ENCODE measurements around the gene TMEM250.
"Not testable (repeated sequence)": the region's sequence is repeated elsewhere in the genome, so short reads cannot be mapped to it uniquely, and the experiment has no call there.

The TMEM250 gene

DNA sequence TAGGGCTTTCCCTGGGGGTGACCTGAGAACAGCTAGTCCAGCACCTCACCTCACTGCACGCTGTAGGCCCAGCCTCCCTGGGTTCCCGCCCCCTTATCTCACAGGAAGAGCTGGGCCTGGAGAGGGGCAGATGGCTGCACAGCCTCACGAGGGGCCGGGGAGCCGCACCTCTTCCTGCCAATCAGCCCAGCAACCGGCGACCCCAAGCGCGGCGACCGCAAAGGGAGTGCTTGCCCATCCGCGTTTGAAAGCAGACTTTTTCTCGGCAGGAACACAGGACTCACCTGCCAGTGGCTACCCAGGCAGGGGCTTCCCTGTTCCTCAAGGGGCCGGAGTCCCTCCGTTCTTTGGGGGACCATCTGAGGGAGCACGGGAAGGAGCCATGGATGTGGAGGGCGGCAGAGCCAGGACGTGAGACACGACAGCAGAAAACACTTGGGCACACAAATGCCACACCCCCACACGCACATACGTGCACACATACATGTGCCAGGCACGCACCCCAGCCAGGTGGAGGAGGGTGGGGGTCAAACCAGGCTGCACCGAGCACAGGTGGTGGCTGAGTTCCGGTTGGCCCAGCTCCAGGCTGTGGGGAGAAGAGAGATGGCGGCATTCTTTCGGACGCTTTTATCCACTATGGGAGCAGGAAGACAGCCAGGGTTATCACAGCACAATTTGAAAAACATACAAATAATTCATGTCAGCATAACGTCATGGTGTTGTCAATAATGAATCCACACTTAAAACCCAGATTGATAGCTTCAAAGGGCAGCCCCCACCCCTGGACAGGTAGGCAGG lies 11.3 kb downstream of the TMEM250 start:
- H3K27ac ChIP-seq = no peak overlapping the region
- TF ChIP-seq ZFX (IDR thresholded peaks at IDR 0.05) = no peak
- TF ChIP-seq, protein P1, sequence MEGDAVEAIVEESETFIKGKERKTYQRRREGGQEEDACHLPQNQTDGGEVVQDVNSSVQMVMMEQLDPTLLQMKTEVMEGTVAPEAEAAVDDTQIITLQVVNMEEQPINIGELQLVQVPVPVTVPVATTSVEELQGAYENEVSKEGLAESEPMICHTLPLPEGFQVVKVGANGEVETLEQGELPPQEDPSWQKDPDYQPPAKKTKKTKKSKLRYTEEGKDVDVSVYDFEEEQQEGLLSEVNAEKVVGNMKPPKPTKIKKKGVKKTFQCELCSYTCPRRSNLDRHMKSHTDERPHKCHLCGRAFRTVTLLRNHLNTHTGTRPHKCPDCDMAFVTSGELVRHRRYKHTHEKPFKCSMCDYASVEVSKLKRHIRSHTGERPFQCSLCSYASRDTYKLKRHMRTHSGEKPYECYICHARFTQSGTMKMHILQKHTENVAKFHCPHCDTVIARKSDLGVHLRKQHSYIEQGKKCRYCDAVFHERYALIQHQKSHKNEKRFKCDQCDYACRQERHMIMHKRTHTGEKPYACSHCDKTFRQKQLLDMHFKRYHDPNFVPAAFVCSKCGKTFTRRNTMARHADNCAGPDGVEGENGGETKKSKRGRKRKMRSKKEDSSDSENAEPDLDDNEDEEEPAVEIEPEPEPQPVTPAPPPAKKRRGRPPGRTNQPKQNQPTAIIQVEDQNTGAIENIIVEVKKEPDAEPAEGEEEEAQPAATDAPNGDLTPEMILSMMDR (conservative IDR thresholded peaks at IDR 0.05) = no peak

DNA sequence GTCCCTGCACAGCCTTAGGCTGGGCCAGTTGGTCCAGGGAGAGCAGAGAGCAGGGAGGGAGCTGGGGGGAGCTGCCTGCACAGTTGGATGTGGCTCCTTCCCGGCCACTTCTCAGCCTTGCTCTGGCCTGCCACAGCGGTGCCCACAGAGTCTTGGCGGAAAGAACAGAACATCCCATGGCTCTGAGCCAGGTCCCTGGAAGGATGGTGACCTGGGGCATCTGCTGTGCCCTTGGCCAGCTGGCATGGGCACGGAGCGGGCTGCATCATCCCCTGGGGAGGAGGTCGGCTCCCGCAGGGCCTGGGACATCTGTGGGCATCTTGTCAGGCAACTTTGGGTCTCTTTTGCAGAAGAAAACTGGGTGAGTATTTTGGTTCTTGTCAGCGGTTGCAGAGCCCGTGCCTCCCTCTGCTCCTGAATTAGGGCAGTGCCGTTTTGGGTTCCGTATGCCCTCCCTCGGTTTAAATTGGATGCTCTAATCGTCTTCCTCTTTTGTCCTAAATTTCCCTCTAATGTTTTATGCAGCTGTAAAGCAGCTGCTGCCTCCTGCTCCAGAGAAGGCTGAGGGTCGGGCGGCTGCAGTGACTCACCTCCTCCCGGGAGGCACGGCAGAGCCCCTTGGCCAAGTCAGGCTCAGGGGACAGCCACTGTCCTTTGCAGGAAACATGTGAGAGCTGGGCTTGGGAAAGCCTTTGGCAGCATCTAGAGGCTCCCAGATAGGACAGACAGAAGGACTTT lies 13.1 kb downstream of the TMEM250 start:
- H3K27ac ChIP-seq = no peak overlapping the region
- TF ChIP-seq, protein P1 (conservative IDR thresholded peaks at IDR 0.05) = no peak
- no peak for TF ChIP-seq ZFX (IDR thresholded peaks at IDR 0.05)

GRCh38 chr9:136104916-136105315 lies 13.8 kb downstream of the TMEM250 start:
- H3K27ac ChIP-seq = no peak overlapping the region
- TF ChIP-seq, protein P1 (conservative IDR thresholded peaks at IDR 0.05) = no peak
- no peak for TF ChIP-seq ZFX (IDR thresholded peaks at IDR 0.05)

DNA sequence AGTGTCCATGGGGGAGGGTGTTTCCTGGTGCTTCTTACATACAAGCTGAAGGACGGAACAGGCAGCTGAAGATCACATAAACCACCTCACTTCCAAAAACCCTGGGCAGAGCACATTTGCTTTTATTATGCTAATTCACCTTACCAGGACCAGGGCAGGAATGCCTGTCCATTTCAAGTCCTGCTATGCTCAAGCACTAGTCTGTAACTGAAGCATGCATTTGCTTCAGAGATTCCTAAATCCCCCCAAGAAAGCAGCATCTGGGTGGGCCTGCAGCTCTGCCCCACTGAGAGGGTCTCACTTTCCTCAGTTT lies 14.2 kb downstream of the TMEM250 start:
- H3K27ac ChIP-seq = no peak overlapping the region
- TF ChIP-seq, protein P1 (conservative IDR thresholded peaks at IDR 0.05) = no peak
- no peak for TF ChIP-seq ZFX (IDR thresholded peaks at IDR 0.05)

- TF ChIP-seq, protein P1 (conservative IDR thresholded peaks at IDR 0.05) = no peak
- no peak for TF ChIP-seq ZFX (IDR thresholded peaks at IDR 0.05)
- no peak overlapping the region for H3K27ac ChIP-seq
These were observed 14.8 kb downstream of the TMEM250 start for GRCh38 chr9:136103651-136104487.

GRCh38 chr9:136101615-136102074 lies 17.0 kb downstream of the TMEM250 start:
- not testable (repeated sequence) for H3K27ac ChIP-seq

- H3K27ac ChIP-seq = no peak overlapping the region
- TF ChIP-seq, protein P1 (conservative IDR thresholded peaks at IDR 0.05) = no peak
- TF ChIP-seq ZFX (IDR thresholded peaks at IDR 0.05) = no peak
These were observed 17.7 kb downstream of the TMEM250 start for GRCh38 chr9:136100700-136101614.
